Testis (tissue), 2 donors: ENCODE results near the gene RASSF1.

Source experiments
- POLR2A ChIP-seq: fragments of 450-650 bp; IDR thresholded peaks from one replicate; pipeline ENCODE4 v1.6.1; 2017; ENCODE audit warnings: antibody characterized with exemption, mild to moderate bottlenecking, moderate library complexity
- TF ChIP-seq, protein P1 (sequence below), 3 experiments: fragments of 450-650 bp in 2 of 3; fragments of 200-600 bp in 1 of 3; sonication (generic) in 1 of 3; IDR thresholded peaks; one replicate each; pipeline ENCODE4 v1.5.1; 2016 to 2019; ENCODE audit warnings: antibody characterized with exemption in 3 of 3, mild to moderate bottlenecking in 2 of 3, moderate library complexity in 1 of 3

DNA sequence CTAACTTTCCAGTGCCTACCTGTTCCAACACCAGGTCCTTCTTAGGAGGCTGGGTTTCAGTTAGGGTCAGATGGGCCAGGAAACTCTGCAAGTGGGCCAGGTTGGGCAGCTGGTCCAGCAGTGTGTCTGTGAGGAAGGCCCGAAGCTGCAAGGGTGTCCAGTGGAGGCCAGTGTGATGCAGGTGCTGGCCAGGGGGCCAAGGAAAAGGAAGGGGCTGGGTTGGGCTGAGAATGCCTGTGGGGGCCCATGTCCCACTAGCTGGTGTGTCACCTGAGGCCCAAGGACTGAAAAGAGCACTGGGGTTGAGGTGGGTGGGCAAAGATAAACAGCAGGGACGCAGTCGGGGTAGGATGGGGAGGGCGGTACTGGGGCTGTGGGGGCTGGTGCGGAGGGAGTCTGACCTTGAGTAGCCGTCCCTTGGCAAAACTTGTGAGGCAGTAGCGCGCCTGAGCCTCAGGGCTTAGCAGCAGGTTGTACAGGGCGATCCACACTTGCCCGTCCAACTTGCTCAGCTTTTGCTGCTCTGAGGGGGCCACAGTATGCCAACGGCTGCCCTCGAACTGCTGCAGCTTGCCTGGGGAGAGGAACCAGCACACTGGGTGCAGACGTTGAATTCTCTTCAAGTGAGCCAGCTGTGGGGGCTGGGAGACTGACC, 1.5 kb upstream of the RASSF1 start:
- TF ChIP-seq, protein P1, sequence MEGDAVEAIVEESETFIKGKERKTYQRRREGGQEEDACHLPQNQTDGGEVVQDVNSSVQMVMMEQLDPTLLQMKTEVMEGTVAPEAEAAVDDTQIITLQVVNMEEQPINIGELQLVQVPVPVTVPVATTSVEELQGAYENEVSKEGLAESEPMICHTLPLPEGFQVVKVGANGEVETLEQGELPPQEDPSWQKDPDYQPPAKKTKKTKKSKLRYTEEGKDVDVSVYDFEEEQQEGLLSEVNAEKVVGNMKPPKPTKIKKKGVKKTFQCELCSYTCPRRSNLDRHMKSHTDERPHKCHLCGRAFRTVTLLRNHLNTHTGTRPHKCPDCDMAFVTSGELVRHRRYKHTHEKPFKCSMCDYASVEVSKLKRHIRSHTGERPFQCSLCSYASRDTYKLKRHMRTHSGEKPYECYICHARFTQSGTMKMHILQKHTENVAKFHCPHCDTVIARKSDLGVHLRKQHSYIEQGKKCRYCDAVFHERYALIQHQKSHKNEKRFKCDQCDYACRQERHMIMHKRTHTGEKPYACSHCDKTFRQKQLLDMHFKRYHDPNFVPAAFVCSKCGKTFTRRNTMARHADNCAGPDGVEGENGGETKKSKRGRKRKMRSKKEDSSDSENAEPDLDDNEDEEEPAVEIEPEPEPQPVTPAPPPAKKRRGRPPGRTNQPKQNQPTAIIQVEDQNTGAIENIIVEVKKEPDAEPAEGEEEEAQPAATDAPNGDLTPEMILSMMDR (IDR thresholded peaks at IDR 0.05): no peak
- TF ChIP-seq POLR2A: no peak
